Type B pancreatic cell (in vitro differentiated cells): Measurements from ENCODE around the gene RP2. TPM values are rescaled to one million over a fixed set of nuclear protein-coding genes. Genes with fewer than 3 reads are reported as not detected.

Experiments
- DNase-seq: peaks from one replicate; pipeline ENCODE4 v3.0.0; 2021; ENCODE audit warnings: mixed read lengths; ENCODE audit not compliant: unreplicated experiment; ENCODE audit errors: extremely low spot score
- H3K27ac Mint-ChIP-seq: 2 replicates; pipeline ENCODE4 v1.8.0; 2021; ENCODE audit warnings: mild to moderate bottlenecking, mixed read lengths
- H3K27me3 Mint-ChIP-seq: 2 replicates; pipeline ENCODE4 v1.8.0; 2021; ENCODE audit warnings: mixed read lengths
- H3K36me3 Mint-ChIP-seq: 2 replicates; pipeline ENCODE4 v1.8.0; 2021; ENCODE audit warnings: mixed read lengths
- H3K4me1 Mint-ChIP-seq: one replicate; pipeline ENCODE4 v1.8.0; 2021; ENCODE audit warnings: mixed read lengths; ENCODE audit not compliant: unreplicated experiment
- H3K4me3 Mint-ChIP-seq: 2 replicates; pipeline ENCODE4 v1.8.0; 2021; ENCODE audit warnings: mild to moderate bottlenecking, mixed read lengths
- H3K9me3 Mint-ChIP-seq: 2 replicates; pipeline ENCODE4 v1.8.0; 2021; ENCODE audit warnings: mixed read lengths
- CTCF ChIP-seq: fragments of 200-600 bp; sonication (generic); conservative IDR thresholded peaks from 2 replicates; pipeline ENCODE4 v1.5.0; 2021; ENCODE audit warnings: antibody characterized with exemption, mild to moderate bottlenecking
- total RNA-seq: library from RNA; stranded (reverse); gene quantifications from 2 replicates; pipeline ENCODE4 v1.2.1, GENCODE V29; 2021; ENCODE audit warnings: low replicate concordance

RP2 gene
- total RNA-seq, 1 donor from 2014 or later: 7.7 TPM

GRCh38 chrX:46838486-46838870 lies 1.6 kb downstream of the RP2 start:
- Mint-ChIP-seq H3K27me3 (no peaks in the 10 kb centered on the region), H3K36me3 (peaks cover 3% of the 10 kb centered on the region), H3K27ac (peak overlapping the region; percentile 98), H3K4me3 (peak overlapping the region; percentile 98), H3K4me1 (no peaks in the 10 kb centered on the region), H3K9me3 (no peaks in the 10 kb centered on the region)
- DNase-seq: no peak
- no peak for TF ChIP-seq CTCF

GRCh38 chrX:46838974-46839480 lies 2.2 kb downstream of the RP2 start:
- Mint-ChIP-seq H3K4me1 (no peaks in the 10 kb centered on the region), H3K36me3 (peaks cover 3% of the 10 kb centered on the region), H3K4me3 (peak overlapping the region; percentile 98), H3K27me3 (no peaks in the 10 kb centered on the region), H3K9me3 (no peaks in the 10 kb centered on the region), H3K27ac (no peak overlapping the region)
- TF ChIP-seq CTCF: no peak
- DNase-seq: no peak

GRCh38 chrX:46840946-46841345 lies 4.1 kb downstream of the RP2 start:
- H3K27me3 Mint-ChIP-seq: no peaks in the 10 kb centered on the region
- H3K36me3 Mint-ChIP-seq: peaks cover 7% of the 10 kb centered on the region
- H3K27ac Mint-ChIP-seq: no peak overlapping the region
- no peak for DNase-seq
- no peak for TF ChIP-seq CTCF
- H3K4me1 Mint-ChIP-seq: no peaks in the 10 kb centered on the region
- no peak overlapping the region for H3K4me3 Mint-ChIP-seq
- no peaks in the 10 kb centered on the region for H3K9me3 Mint-ChIP-seq

- H3K4me1 Mint-ChIP-seq: no peaks in the 10 kb centered on the region
- peaks cover 7% of the 10 kb centered on the region for H3K36me3 Mint-ChIP-seq
- no peaks in the 10 kb centered on the region for H3K9me3 Mint-ChIP-seq
- no peak for DNase-seq
- H3K27me3 Mint-ChIP-seq: no peaks in the 10 kb centered on the region
- TF ChIP-seq CTCF: no peak
- H3K4me3 Mint-ChIP-seq: no peak overlapping the region
- H3K27ac Mint-ChIP-seq: no peak overlapping the region
These were observed 4.5 kb downstream of the RP2 start for GRCh38 chrX:46841346-46841745.

- Mint-ChIP-seq H3K36me3 (peaks cover 7% of the 10 kb centered on the region), H3K4me1 (no peaks in the 10 kb centered on the region), H3K27me3 (no peaks in the 10 kb centered on the region), H3K27ac (no peak overlapping the region), H3K9me3 (no peaks in the 10 kb centered on the region), H3K4me3 (no peak overlapping the region)
- TF ChIP-seq CTCF: no peak
- DNase-seq: no peak
These were observed 8.1 kb downstream of the RP2 start for GRCh38 chrX:46844913-46845312.

GRCh38 chrX:46849933-46850332 lies 13.1 kb downstream of the RP2 start:
- no peaks in the 10 kb centered on the region for H3K4me1 Mint-ChIP-seq
- H3K36me3 Mint-ChIP-seq: peaks cover 5% of the 10 kb centered on the region
- no peaks in the 10 kb centered on the region for H3K9me3 Mint-ChIP-seq
- TF ChIP-seq CTCF: no peak
- no peaks in the 10 kb centered on the region for H3K27me3 Mint-ChIP-seq
- no peak for DNase-seq
- no peak overlapping the region for H3K4me3 Mint-ChIP-seq
- H3K27ac Mint-ChIP-seq: no peak overlapping the region
